ENCODE data around the gene ARHGAP8. TPM values are rescaled to one million over a fixed set of nuclear protein-coding genes. Genes with fewer than 3 reads are reported as not detected.

The ARHGAP8 gene
- total and polyA plus RNA-seq, 2 donors (not counting 3 experiments of a cell fraction or from before 2014, with no cell fraction given) = not detected

GRCh38 chr22:44878483-44879300 lies 126.3 kb downstream of the ARHGAP8 start:
- POLR2A ChIA-PET = no interaction called here

More at GRCh38 chr22:44878483-44879300, 126.3 kb downstream of the ARHGAP8 start:
- Histone ChIP-seq H3K27ac (ENCODE audit: insufficient read depth, low read depth, low read length) (no peak overlapping the region), H3K36me3 (ENCODE audit: control insufficient read depth in 2 of 2, extremely low read depth in 1 of 2, insufficient read depth in 2 of 2, low read length in 2 of 2) (no peaks in the 10 kb centered on the region), H4K20me1 (replicated peaks; ENCODE audit: control insufficient read depth, extremely low read depth, insufficient read depth, low read length) (no peaks in the 10 kb centered on the region), H3K79me2 (ENCODE audit: control insufficient read depth, insufficient read depth, low read length) (no peaks in the 10 kb centered on the region), H3K9me3 (replicated peaks; ENCODE audit: control insufficient read depth, insufficient read depth, low read length) (peaks cover 2% of the 10 kb centered on the region), H3K4me1 (ENCODE audit: control insufficient read depth, extremely low read depth, insufficient read depth, low read length) (no peaks in the 10 kb centered on the region), H3K4me3 (replicated peaks in 1 of 3; ENCODE audit: insufficient read depth in 1 of 3, low read depth in 1 of 3, low read length in 3 of 3) (no peak overlapping the region), H3K27me3 (ENCODE audit: control insufficient read depth in 2 of 2, insufficient read depth in 2 of 2, low read length in 2 of 2) (no peaks in the 10 kb centered on the region), H3K4me2 (ENCODE audit: insufficient read depth, low read length) (no peak overlapping the region), H3K9ac (replicated peaks; ENCODE audit: extremely low read depth, insufficient read depth, low read length) (no peak overlapping the region), H2AFZ (ENCODE audit: low read depth, low read length) (no peak overlapping the region), H3K9me1 (replicated peaks; ENCODE audit: control insufficient read depth, extremely low read depth, insufficient read depth, low read length) (no peaks in the 10 kb centered on the region)
- CTCF ChIA-PET = no interaction called here
- TF ChIP-seq GATA2 (IDR thresholded peaks at IDR 0.05; ENCODE audit: insufficient read depth, insufficient read length, low read depth, low read length) (no peak), MYC (IDR thresholded peaks at IDR 0.05; ENCODE audit: low read depth, low read length) (no peak), MAX (IDR thresholded peaks at IDR 0.05; ENCODE audit: insufficient read depth, insufficient read length) (no peak), POLR2A (IDR thresholded peaks at IDR 0.05; ENCODE audit: low read depth, low read length) (no peak), POLR2AphosphoS5 (IDR thresholded peaks at IDR 0.05; ENCODE audit: insufficient read depth, low read depth, low read length) (no peak), FOS (IDR thresholded peaks at IDR 0.05; ENCODE audit: borderline replicate concordance, insufficient read depth, low read length) (no peak), JUN (IDR thresholded peaks at IDR 0.05; ENCODE audit: borderline replicate concordance, insufficient read depth, insufficient read length, low read depth) (no peak), EZH2 (IDR thresholded peaks at IDR 0.05; ENCODE audit: borderline replicate concordance, low read depth, low read length, severe bottlenecking) (no peak), CTCF (IDR thresholded peaks at IDR 0.05; ENCODE audit: extremely low read depth in 1 of 2, insufficient read depth in 1 of 2, low read depth in 1 of 2, low read length in 2 of 2) (no peak)
- dilution Hi-C loops (cut with MboI; ENCODE audit: extremely low pct_ligation_motif_present, low sequenced_read_pairs) = no loop called here
- BruUV-seq (replicated peaks) = no TSS peak
- DNase-seq (ENCODE audit: low read depth, low spot score) (no peak), FAIRE-seq (no peak)
- intact Hi-C loops (cut with micrococcal nuclease) = no loop called here
